ENCODE data around the gene REV1. TPM values are rescaled to one million over a fixed set of nuclear protein-coding genes. Genes with fewer than 3 reads are reported as not detected.

REV1 gene
- total RNA-seq, 3 donors from 2014 or later: 40.2 to 53.4 (median 50.7) TPM

DNA sequence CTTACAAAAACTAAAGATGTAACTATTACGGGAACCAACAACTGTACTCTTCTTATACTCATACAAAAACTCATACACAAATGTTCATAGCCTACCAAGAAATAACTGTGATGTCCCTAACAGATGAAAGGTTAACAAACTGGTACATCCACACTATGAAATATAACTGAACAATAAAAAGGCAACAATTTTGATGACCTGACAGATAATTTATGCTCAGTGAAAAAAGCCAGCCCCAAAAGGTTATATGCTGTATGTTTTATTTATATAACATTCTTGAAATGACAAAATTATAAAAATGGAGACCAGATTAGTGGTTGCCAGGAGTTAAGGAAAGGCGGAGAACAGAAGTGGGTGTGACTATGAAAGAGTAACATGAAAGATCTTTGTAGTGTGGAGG is 31.3 kb downstream of the REV1 start:
- H3K4me1 ChIP-seq (ENCODE audit: low read depth): no peaks in the 10 kb centered on the region
- intact Hi-C loops (cut with DNase I, micrococcal nuclease): no loop called here
- ATAC-seq (no peak), DNase-seq (no peak)
- H3K36me3 ChIP-seq (ENCODE audit: low read depth): no peaks in the 10 kb centered on the region
- no peaks in the 10 kb centered on the region for H3K9me3 ChIP-seq
- H3K4me3 ChIP-seq: no peak overlapping the region
- TF ChIP-seq, protein P1, sequence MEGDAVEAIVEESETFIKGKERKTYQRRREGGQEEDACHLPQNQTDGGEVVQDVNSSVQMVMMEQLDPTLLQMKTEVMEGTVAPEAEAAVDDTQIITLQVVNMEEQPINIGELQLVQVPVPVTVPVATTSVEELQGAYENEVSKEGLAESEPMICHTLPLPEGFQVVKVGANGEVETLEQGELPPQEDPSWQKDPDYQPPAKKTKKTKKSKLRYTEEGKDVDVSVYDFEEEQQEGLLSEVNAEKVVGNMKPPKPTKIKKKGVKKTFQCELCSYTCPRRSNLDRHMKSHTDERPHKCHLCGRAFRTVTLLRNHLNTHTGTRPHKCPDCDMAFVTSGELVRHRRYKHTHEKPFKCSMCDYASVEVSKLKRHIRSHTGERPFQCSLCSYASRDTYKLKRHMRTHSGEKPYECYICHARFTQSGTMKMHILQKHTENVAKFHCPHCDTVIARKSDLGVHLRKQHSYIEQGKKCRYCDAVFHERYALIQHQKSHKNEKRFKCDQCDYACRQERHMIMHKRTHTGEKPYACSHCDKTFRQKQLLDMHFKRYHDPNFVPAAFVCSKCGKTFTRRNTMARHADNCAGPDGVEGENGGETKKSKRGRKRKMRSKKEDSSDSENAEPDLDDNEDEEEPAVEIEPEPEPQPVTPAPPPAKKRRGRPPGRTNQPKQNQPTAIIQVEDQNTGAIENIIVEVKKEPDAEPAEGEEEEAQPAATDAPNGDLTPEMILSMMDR (IDR thresholded peaks at IDR 0.05): no peak

GRCh38 chr2:99451686-99452085 is 38.1 kb downstream of the REV1 start:
- intact Hi-C loops (cut with DNase I, micrococcal nuclease): no loop called here
- Histone ChIP-seq H3K36me3 (ENCODE audit: low read depth) (no peaks in the 10 kb centered on the region), H3K4me3 (no peak overlapping the region), H3K4me1 (ENCODE audit: low read depth) (no peaks in the 10 kb centered on the region), H3K9me3 (no peaks in the 10 kb centered on the region)
- ATAC-seq (no peak), DNase-seq (no peak)
- TF ChIP-seq, protein P1 (IDR thresholded peaks at IDR 0.05): no peak

GRCh38 chr2:99451280-99451679 is 38.5 kb downstream of the REV1 start:
- H3K4me1 ChIP-seq (ENCODE audit: low read depth): no peaks in the 10 kb centered on the region
- intact Hi-C loops (cut with DNase I, micrococcal nuclease): no loop called here

DNA sequence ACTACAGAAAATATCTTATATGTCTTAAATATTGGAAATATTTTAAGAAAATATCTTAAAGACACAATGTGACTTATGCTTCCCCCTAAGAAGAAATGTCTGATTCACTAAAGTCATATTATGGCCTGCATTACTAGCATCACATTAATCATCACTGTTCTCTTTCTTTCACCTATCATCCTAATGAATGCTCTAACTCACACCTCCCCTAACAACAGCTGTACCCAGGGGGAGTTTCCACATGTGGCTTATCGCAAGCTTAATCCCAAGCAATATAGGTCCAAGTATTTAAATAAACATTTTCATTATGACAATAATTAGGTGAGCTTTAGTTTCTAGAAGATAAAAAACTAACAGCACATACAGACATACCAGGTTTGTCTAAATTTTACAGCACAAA is 39.6 kb downstream of the REV1 start:
- intact Hi-C loops (cut with DNase I, micrococcal nuclease): no loop called here
- Histone ChIP-seq H3K9me3 (no peaks in the 10 kb centered on the region), H3K36me3 (ENCODE audit: low read depth) (no peaks in the 10 kb centered on the region), H3K4me1 (ENCODE audit: low read depth) (no peaks in the 10 kb centered on the region), H3K4me3 (no peak overlapping the region)
- TF ChIP-seq, protein P1 (IDR thresholded peaks at IDR 0.05): no peak
- no peak for ATAC-seq
- no peak for DNase-seq

More at GRCh38 chr2:99451280-99451679, 38.5 kb downstream of the REV1 start:
- TF ChIP-seq, protein P1 (IDR thresholded peaks at IDR 0.05): no peak
- DNase-seq (no peak), ATAC-seq (no peak)
- no peak overlapping the region for H3K4me3 ChIP-seq
- H3K36me3 ChIP-seq (ENCODE audit: low read depth): no peaks in the 10 kb centered on the region
- H3K9me3 ChIP-seq: no peaks in the 10 kb centered on the region

GRCh38 chr2:99448556-99448955 is 41.3 kb downstream of the REV1 start:
- TF ChIP-seq, protein P1 (IDR thresholded peaks at IDR 0.05): no peak
- intact Hi-C loops (cut with DNase I, micrococcal nuclease): no loop called here
- H3K36me3 ChIP-seq (ENCODE audit: low read depth): no peaks in the 10 kb centered on the region
- ATAC-seq (no peak), DNase-seq (no peak)
- no peak overlapping the region for H3K4me3 ChIP-seq
- no peaks in the 10 kb centered on the region for H3K4me1 ChIP-seq (ENCODE audit: low read depth)
- no peaks in the 10 kb centered on the region for H3K9me3 ChIP-seq

- Histone ChIP-seq H3K9me3 (no peaks in the 10 kb centered on the region), H3K4me1 (ENCODE audit: low read depth) (no peaks in the 10 kb centered on the region), H3K36me3 (ENCODE audit: low read depth) (no peaks in the 10 kb centered on the region), H3K4me3 (no peak overlapping the region)
- ATAC-seq: no peak
- intact Hi-C loops (cut with DNase I, micrococcal nuclease): no loop called here
- no peak for DNase-seq
- TF ChIP-seq, protein P1 (IDR thresholded peaks at IDR 0.05): no peak
Observed at GRCh38 chr2:99445065-99445464, 44.8 kb downstream of the REV1 start.

Measured in mucosa of descending colon (tissue), 3 donors.